Activated T-helper 17 cell treated with anti-CD3 and anti-CD28 coated beads, Interleukin-2, amount 50 U/mL, for 72 hours (primary cell): Measurements from ENCODE around the gene KLHL4. TPM values are rescaled to one million over a fixed set of nuclear protein-coding genes. Genes with fewer than 3 reads are reported as not detected.
"Not testable (repeated sequence)": the region's sequence is repeated elsewhere in the genome, so short reads cannot be mapped to it uniquely, and the experiment has no call there.

Source experiments
- ATAC-seq: fragments of 150-1000 bp; cut with Tn5 transposase; replicated peaks from 2 replicates; pipeline ENCODE4 v1.10.0; 2021; ENCODE audit warnings: mild to moderate bottlenecking, moderate library complexity
- H3K27ac Mint-ChIP-seq: one replicate; pipeline ENCODE4 v1.8.0; 2022; ENCODE audit warnings: mixed read lengths
- H3K27me3 Mint-ChIP-seq: one replicate; pipeline ENCODE4 v1.8.0; 2022; ENCODE audit warnings: mixed read lengths
- H3K36me3 Mint-ChIP-seq: one replicate; pipeline ENCODE4 v1.8.0; 2022; ENCODE audit warnings: low read depth, mild to moderate bottlenecking, mixed read lengths
- H3K4me1 Mint-ChIP-seq: one replicate; pipeline ENCODE4 v1.8.0; 2022; ENCODE audit warnings: mixed read lengths
- H3K4me3 Mint-ChIP-seq: one replicate; pipeline ENCODE4 v1.8.0; 2022; ENCODE audit warnings: mild to moderate bottlenecking, mixed read lengths
- H3K9me3 Mint-ChIP-seq: one replicate; pipeline ENCODE4 v1.8.0; 2022; ENCODE audit warnings: mixed read lengths
- total RNA-seq, 2 donors: library from RNA; stranded (reverse); gene quantifications; one replicate each; pipeline ENCODE4 v1.2.3, GENCODE V29; 2022

KLHL4 gene
- total RNA-seq, 2 donors from 2014 or later = not detected

DNA sequence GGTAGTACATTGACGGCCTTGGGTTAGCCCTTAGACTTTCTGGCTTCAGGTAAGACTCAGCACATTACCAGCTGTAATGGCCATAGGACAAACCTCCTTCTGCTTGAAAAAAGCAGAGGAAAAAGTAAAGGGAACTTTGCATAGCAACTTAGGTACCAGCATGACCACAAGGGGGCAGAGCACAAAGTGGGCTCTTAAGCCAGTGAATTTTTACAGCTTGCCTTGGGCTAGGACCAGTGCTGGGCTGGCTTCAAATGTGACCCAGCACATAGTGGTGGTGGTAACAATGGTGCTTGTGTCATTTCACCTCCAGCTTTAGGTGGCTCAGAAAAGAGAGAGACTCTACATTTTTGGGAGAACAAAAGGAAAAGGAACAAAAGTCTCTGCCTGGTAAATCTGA lies 66.1 kb downstream of the KLHL4 start:
- no peaks in the 10 kb centered on the region for H3K4me1 Mint-ChIP-seq
- no peak overlapping the region for H3K27ac Mint-ChIP-seq
- no peaks in the 10 kb centered on the region for H3K27me3 Mint-ChIP-seq
- H3K36me3 Mint-ChIP-seq = no peaks in the 10 kb centered on the region
- ATAC-seq = no peak
- no peaks in the 10 kb centered on the region for H3K9me3 Mint-ChIP-seq
- no peak overlapping the region for H3K4me3 Mint-ChIP-seq

DNA sequence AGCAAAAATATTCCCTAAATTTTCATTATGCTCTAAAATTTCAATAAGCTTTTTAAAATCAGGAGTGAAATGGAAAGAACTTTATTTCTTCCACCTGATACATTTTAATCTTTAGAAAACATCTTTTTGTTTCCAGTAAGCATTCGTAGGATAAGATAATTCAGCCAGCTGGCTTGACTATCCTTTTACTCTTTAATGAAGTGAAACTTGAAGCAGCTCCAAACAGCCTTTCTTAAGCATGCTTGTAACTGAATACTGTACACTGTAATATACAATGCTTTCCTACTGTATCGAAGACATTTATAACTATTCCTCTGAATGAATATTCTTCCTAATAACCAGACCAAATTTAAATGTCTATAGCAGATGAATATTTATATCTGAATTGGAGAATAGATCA lies 98.8 kb downstream of the KLHL4 start:
- H3K9me3 Mint-ChIP-seq = no peaks in the 10 kb centered on the region
- H3K36me3 Mint-ChIP-seq = no peaks in the 10 kb centered on the region
- H3K27me3 Mint-ChIP-seq = no peaks in the 10 kb centered on the region
- no peak overlapping the region for H3K4me3 Mint-ChIP-seq
- H3K4me1 Mint-ChIP-seq = no peaks in the 10 kb centered on the region
- H3K27ac Mint-ChIP-seq = no peak overlapping the region
- ATAC-seq = no peak

DNA sequence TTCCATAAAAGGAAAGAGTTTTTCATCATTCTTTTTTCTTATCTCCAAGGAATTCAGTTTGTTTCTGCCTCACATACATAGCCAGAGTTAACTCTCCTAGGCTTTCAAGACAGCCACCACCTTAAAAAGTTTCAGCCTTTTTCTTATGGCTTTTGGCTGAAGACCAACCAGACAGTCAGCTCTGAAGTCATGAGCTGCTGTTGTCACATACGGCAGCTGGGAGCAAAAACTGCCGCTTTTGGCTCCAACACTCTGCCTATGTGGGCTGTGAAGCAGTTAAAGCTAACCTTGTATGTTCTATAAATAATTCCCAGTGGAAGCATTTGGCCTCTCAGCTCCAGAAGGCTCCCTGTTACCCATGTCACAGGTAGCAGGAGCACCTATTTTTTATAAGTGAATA lies 104.1 kb downstream of the KLHL4 start:
- no peak for ATAC-seq
- no peaks in the 10 kb centered on the region for H3K27me3 Mint-ChIP-seq
- no peaks in the 10 kb centered on the region for H3K36me3 Mint-ChIP-seq
- H3K9me3 Mint-ChIP-seq = no peaks in the 10 kb centered on the region
- no peak overlapping the region for H3K4me3 Mint-ChIP-seq
- no peaks in the 10 kb centered on the region for H3K4me1 Mint-ChIP-seq
- no peak overlapping the region for H3K27ac Mint-ChIP-seq

GRCh38 chrX:87626996-87627395 lies 109.4 kb downstream of the KLHL4 start:
- Mint-ChIP-seq H3K36me3 (no peaks in the 10 kb centered on the region), H3K9me3 (no peaks in the 10 kb centered on the region), H3K4me1 (no peaks in the 10 kb centered on the region), H3K27me3 (no peaks in the 10 kb centered on the region), H3K4me3 (no peak overlapping the region), H3K27ac (no peak overlapping the region)
- no peak for ATAC-seq

GRCh38 chrX:87634361-87634760 lies 116.8 kb downstream of the KLHL4 start:
- no peak overlapping the region for H3K4me3 Mint-ChIP-seq
- no peaks in the 10 kb centered on the region for H3K4me1 Mint-ChIP-seq
- no peak for ATAC-seq
- no peak overlapping the region for H3K27ac Mint-ChIP-seq
- no peaks in the 10 kb centered on the region for H3K27me3 Mint-ChIP-seq
- H3K9me3 Mint-ChIP-seq = peaks cover 4% of the 10 kb centered on the region
- no peaks in the 10 kb centered on the region for H3K36me3 Mint-ChIP-seq

DNA sequence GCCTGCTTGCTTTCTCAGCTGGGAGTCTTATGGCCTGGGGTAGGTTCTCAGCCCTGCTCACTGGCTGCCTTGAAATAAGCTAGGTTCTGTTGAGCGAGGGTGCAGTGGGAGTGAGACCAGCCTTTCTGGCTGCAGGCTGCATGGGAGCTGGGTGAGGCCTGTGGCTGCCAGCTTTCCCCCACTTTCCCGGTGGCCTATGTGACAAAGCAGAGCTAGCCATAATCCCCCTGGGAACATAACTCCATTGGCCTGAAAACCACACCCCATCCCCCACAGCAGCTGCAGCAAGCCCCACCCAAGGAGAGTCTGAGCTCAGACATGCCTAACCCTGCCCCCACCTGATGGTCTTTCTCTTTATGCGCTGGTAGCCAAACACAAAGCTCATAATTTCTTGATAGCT lies 118.9 kb downstream of the KLHL4 start:
- Mint-ChIP-seq H3K27ac (no peak overlapping the region), H3K27me3 (no peaks in the 10 kb centered on the region), H3K4me3 (no peak overlapping the region), H3K36me3 (no peaks in the 10 kb centered on the region), H3K4me1 (no peaks in the 10 kb centered on the region), H3K9me3 (peaks cover 4% of the 10 kb centered on the region)
- ATAC-seq = no peak

DNA sequence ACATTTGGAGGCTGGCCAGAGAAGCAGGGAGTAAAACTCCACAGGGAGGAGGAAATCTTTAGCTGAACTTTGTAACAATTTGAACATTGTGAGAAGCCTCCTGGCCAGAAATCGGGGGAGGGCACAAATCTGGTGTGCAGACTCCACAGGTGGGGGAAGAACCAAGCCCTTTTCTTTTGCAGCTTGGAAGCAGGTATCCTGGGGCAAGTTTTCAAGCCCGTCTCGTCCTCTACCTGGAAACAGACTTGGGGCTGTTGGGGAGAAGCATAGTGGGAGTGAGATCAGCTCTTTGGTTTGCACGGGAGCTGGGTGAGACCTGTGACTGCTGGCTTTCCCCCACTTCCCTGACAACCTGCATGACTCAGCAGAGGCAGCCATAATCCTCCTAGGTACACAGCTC lies 123.8 kb downstream of the KLHL4 start:
- not testable (repeated sequence) for H3K4me3 Mint-ChIP-seq, H3K27me3 Mint-ChIP-seq, H3K36me3 Mint-ChIP-seq, H3K27ac Mint-ChIP-seq, ATAC-seq, H3K4me1 Mint-ChIP-seq
- peaks cover 11% of the 10 kb centered on the region for H3K9me3 Mint-ChIP-seq

DNA sequence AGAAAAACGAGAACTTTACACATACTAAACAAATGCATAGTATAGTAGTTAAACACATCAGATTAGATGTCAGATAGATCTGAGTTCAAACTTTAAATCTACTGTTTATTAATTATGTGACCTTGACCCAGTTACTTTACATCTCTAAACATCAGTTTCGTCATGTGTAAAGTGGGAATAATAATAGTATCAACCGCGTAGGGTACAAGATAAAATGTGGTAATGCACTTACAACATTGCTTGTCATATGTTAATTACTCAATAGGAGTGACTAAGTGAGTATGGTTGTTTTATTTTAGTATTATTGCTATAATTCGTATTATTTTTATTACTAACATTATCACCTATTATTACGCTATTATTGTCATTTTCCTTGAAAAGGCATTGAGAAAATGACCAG lies 144.2 kb downstream of the KLHL4 start:
- Mint-ChIP-seq H3K4me3 (no peak overlapping the region), H3K4me1 (no peaks in the 10 kb centered on the region), H3K9me3 (no peaks in the 10 kb centered on the region), H3K27ac (no peak overlapping the region), H3K36me3 (no peaks in the 10 kb centered on the region), H3K27me3 (no peaks in the 10 kb centered on the region)
- ATAC-seq = no peak

GRCh38 chrX:87663421-87663820 lies 145.8 kb downstream of the KLHL4 start:
- no peak for ATAC-seq
- H3K4me3 Mint-ChIP-seq = no peak overlapping the region
- no peaks in the 10 kb centered on the region for H3K27me3 Mint-ChIP-seq
- no peaks in the 10 kb centered on the region for H3K9me3 Mint-ChIP-seq
- H3K4me1 Mint-ChIP-seq = no peaks in the 10 kb centered on the region
- H3K36me3 Mint-ChIP-seq = no peaks in the 10 kb centered on the region
- H3K27ac Mint-ChIP-seq = no peak overlapping the region

DNA sequence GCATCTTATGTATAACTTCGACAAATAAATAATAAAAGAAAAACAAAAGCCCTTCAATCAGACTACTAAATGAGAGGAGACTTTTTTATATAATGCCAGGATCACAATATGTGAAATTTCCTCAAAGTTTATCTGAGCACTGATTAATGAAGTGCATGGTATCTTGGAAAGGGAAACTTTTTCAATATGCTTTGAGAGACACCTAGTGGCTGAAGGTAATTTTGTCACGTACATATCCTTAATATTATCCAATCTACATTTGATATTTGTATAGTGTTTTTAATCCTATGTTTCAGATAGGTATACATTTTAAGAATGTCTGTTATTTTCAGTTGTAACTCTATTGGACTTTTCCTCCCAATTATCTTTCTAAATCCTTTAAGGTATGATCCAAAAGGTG lies 146.8 kb downstream of the KLHL4 start:
- no peaks in the 10 kb centered on the region for H3K4me1 Mint-ChIP-seq
- no peaks in the 10 kb centered on the region for H3K36me3 Mint-ChIP-seq
- H3K27ac Mint-ChIP-seq = no peak overlapping the region
- no peaks in the 10 kb centered on the region for H3K9me3 Mint-ChIP-seq
- no peak for ATAC-seq
- H3K4me3 Mint-ChIP-seq = no peak overlapping the region
- no peaks in the 10 kb centered on the region for H3K27me3 Mint-ChIP-seq

DNA sequence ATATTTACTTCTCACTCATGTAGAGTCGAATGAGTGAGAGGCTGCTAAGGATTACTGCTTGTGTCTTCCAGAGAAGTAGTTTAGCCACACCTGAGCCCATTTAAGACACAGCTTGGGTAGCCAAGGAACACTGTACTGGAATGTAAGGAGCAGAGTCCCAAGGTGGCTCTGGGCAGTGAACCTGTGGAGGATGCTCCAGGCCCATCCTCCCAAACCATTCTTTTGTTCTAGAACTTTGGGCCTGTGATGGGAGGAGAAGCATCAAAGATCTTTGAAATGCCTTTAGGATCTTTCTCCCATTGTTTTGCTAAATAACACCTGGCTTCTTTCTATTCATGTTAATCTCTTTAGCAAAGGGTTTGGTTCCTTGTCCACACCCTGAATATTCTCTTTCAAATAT lies 162.2 kb downstream of the KLHL4 start:
- H3K36me3 Mint-ChIP-seq = no peaks in the 10 kb centered on the region
- H3K27me3 Mint-ChIP-seq = no peaks in the 10 kb centered on the region
- H3K9me3 Mint-ChIP-seq = no peaks in the 10 kb centered on the region
- no peak for ATAC-seq
- H3K4me1 Mint-ChIP-seq = no peaks in the 10 kb centered on the region
- no peak overlapping the region for H3K27ac Mint-ChIP-seq
- no peak overlapping the region for H3K4me3 Mint-ChIP-seq

DNA sequence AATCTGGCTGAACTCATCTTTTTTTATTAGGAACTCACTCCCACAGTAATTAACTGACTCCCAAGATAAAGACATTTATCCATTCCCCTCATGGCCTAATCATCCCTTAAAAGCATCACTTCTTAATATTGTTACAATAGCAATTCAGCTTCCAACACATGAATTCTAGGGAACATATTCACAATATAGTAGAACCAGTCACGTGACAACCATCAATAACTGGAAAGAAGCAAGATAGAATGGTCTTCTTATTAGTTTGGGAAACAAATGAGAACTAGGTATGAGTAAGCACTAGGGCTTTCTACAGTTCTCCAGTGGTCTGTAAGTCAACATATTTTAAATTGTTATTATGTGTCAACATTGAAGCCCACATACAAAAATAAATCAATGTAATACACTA lies 170.1 kb downstream of the KLHL4 start:
- Mint-ChIP-seq H3K9me3 (peaks cover 4% of the 10 kb centered on the region), H3K36me3 (no peaks in the 10 kb centered on the region), H3K27me3 (no peaks in the 10 kb centered on the region), H3K4me3 (no peak overlapping the region), H3K4me1 (no peaks in the 10 kb centered on the region), H3K27ac (no peak overlapping the region)
- ATAC-seq = no peak

DNA sequence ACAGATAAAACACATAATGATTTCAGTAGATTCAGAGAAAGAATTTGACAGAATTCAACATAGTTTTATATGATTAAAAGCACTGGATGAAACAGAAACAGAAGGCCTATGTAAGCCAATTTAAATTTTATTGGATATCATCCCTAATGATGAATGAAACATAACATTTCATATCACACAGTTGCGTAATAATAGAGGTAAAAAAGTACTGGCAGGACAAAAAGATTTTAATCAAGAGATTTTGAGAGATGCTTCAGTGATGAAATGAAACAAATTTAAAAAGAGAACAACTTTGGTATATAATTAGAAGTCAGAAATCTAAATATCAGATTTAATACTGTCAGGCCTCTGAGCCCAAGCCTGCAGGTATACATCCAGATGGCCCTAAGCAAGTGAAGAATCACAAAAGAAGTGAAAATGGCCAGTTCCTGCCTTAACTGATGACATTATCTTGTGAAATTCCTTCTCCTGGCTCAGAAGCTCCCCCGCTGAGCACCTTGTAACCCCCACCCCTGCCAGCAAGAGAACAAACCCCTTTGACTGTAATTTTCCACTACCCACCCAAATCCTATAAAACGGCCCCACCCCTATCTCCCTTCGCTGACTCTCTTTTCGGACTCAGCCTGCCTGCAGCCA lies 170.6 kb downstream of the KLHL4 start:
- H3K9me3 Mint-ChIP-seq, H3K4me1 Mint-ChIP-seq, H3K27me3 Mint-ChIP-seq, H3K36me3 Mint-ChIP-seq, H3K4me3 Mint-ChIP-seq, ATAC-seq, H3K27ac Mint-ChIP-seq: not testable (repeated sequence)

- H3K4me1 Mint-ChIP-seq, H3K4me3 Mint-ChIP-seq, H3K27me3 Mint-ChIP-seq, H3K36me3 Mint-ChIP-seq, H3K27ac Mint-ChIP-seq, H3K9me3 Mint-ChIP-seq, ATAC-seq: not testable (repeated sequence)
Observed at GRCh38 chrX:87689218-87689617, 171.6 kb downstream of the KLHL4 start.

- H3K27me3 Mint-ChIP-seq = no peaks in the 10 kb centered on the region
- H3K36me3 Mint-ChIP-seq = no peaks in the 10 kb centered on the region
- peaks cover 4% of the 10 kb centered on the region for H3K9me3 Mint-ChIP-seq
- ATAC-seq = no peak
- no peak overlapping the region for H3K27ac Mint-ChIP-seq
- no peaks in the 10 kb centered on the region for H3K4me1 Mint-ChIP-seq
- no peak overlapping the region for H3K4me3 Mint-ChIP-seq
Observed at GRCh38 chrX:87693204-87693603, 175.6 kb downstream of the KLHL4 start.

GRCh38 chrX:87697409-87697808 lies 179.8 kb downstream of the KLHL4 start:
- Mint-ChIP-seq H3K9me3 (no peaks in the 10 kb centered on the region), H3K4me1 (no peaks in the 10 kb centered on the region), H3K36me3 (no peaks in the 10 kb centered on the region), H3K27me3 (no peaks in the 10 kb centered on the region), H3K27ac (no peak overlapping the region), H3K4me3 (no peak overlapping the region)
- ATAC-seq = no peak
